ENCODE results near the gene NPS.

The NPS gene, protein sequence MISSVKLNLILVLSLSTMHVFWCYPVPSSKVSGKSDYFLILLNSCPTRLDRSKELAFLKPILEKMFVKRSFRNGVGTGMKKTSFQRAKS

DNA sequence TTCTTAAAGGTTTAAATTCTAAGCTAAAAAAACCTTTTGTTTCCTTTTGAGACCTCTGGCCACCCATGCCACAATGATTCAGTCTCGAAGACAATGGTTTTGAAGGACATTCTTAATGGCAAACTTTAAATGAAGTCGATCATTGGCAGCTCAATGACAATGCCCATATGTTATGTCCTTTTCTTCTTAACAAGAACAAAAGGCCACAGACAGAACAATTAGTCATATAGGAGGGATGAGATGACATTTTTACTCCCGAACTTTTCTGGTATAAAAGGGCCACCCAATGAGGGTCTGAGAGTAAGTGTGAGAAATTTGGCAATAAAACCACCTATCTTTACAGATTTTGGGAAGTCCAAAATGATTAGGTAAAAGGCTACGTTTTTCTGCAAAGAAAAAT is at the start of gene NPS:
NPS (plus strand) TSS at position 301 of the 400 bp plus-strand sequence; CDS start at position 361, 60 bp downstream.
- Mint-ChIP-seq H3K27me3 (peaks cover 0 to 1% of the 10 kb centered on the region in 2 donors), H3K4me3 (no peak within 1 kb of the TSS), H3K9me3 (peaks cover 7 to 11% of the 10 kb centered on the region in 2 donors), H3K27ac (no peak within 1 kb of the TSS), H3K36me3 (peaks cover 2 to 3% of the 10 kb centered on the region in 2 donors), H3K4me1 (no peaks in the 10 kb centered on the region)
- DNase-seq, result no peak
- ATAC-seq (replicated peaks), result no peak

DNA sequence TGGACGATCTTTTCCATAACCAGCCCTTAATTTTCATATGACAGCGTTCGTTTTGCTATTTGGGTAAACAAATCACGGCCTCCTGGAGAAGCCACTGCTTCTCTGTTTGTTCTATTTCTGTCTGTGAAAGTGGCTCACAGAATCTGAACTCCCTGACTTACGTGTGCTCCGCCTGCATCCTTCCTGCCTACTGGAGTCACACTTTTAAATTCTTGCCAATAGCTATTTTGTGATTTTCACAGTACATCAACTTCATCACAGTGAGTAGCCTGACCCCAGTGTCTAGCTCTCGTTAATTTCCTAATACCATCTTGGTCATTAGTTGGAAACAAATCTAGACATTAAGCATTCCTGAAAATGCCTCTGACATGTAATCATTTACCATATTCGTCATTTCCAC is 49.0 kb upstream of the NPS start:
- Mint-ChIP-seq H3K4me3 (no peak overlapping the region), H3K27ac (no peak overlapping the region), H3K36me3 (peaks cover 0 to 1% of the 10 kb centered on the region in 2 donors), H3K27me3 (peaks cover 0 to 5% of the 10 kb centered on the region in 2 donors), H3K4me1 (no peaks in the 10 kb centered on the region), H3K9me3 (peaks cover 0 to 4% of the 10 kb centered on the region in 2 donors)
- DNase-seq (no peak), ATAC-seq (replicated peaks) (no peak)

DNA sequence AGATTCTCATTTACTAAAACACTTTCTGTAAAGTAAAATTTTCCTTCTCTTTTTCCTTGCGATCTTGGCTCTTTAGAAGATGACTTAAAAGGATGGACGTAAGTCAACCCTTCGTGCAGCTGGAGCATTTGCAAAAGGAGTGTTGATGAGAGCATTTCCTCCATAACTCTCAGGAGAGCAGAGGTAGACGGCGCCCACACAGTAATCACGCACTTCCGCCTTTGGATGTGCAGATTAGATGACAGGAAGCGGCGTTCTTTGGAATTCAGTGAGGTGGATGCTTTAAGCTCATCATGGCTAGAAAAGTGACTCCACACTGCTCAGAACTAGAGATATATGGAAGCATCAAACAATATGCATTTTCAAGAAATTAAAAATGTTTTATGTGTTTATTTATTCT is 43.0 kb upstream of the NPS start:
- peaks cover 0 to 1% of the 10 kb centered on the region in 2 donors for H3K36me3 Mint-ChIP-seq
- no peak overlapping the region for H3K4me3 Mint-ChIP-seq
- peaks cover 0 to 4% of the 10 kb centered on the region in 2 donors for H3K27me3 Mint-ChIP-seq
- H3K4me1 Mint-ChIP-seq, result no peaks in the 10 kb centered on the region
- no peak overlapping the region for H3K27ac Mint-ChIP-seq
- ATAC-seq (replicated peaks), result no peak
- DNase-seq, result no peak
- no peaks in the 10 kb centered on the region for H3K9me3 Mint-ChIP-seq

DNA sequence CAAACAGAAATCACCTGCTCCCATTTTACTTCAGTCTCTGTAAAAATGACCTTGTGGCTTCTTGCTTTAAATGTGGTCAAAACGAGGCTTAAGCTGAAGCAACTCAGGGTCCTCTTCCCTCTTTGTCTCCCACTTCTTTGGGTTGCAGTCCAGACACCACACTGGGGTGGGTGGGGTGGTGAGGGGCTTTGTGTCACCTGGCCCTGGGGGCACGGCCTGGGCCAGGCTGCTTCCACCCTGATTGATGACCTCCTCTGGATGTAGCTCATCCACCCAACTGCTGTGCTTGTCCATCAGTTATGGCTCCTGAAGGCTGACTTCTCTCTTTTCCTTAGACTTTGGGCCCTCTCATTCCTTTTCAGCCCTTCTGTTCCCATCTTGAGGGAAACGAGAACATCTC is 26.8 kb upstream of the NPS start:
- no peak for ATAC-seq (replicated peaks)
- H3K27me3 Mint-ChIP-seq, result peaks cover 0 to 9% of the 10 kb centered on the region in 2 donors
- H3K9me3 Mint-ChIP-seq, result peaks cover 0 to 5% of the 10 kb centered on the region in 2 donors

DNA sequence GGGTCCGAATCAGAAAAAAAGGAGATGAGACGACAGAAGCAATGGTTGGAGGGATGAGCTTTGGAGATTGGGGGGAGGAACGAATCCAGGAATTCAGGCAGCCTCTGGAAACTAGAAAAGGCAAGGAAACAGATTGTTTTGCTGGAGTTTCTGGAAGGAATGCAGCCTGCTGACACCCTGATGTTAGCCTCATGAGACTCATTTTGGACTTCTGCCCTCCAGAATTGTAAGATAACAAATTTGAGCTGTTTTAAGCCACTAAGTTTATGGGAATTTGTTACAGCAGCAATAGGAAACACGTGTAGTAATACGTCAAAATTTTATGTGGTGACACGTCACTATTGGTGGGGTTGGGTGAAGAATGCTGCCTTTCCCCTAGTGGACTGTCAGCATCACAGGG is 25.6 kb upstream of the NPS start:
- H3K9me3 Mint-ChIP-seq, result peaks cover 0 to 5% of the 10 kb centered on the region in 2 donors
- H3K36me3 Mint-ChIP-seq, result no peaks in the 10 kb centered on the region
- no peaks in the 10 kb centered on the region for H3K4me1 Mint-ChIP-seq
- DNase-seq (no peak), ATAC-seq (replicated peaks) (no peak)
- no peak overlapping the region for H3K4me3 Mint-ChIP-seq
- peaks cover 0 to 9% of the 10 kb centered on the region in 2 donors for H3K27me3 Mint-ChIP-seq
- H3K27ac Mint-ChIP-seq, result no peak overlapping the region

More for the DNA sequence above, 26.8 kb upstream of the NPS start:
- no peaks in the 10 kb centered on the region for H3K4me1 Mint-ChIP-seq
- no peaks in the 10 kb centered on the region for H3K36me3 Mint-ChIP-seq
- no peak overlapping the region for H3K4me3 Mint-ChIP-seq
- no peak overlapping the region for H3K27ac Mint-ChIP-seq
- DNase-seq, result no peak

DNA sequence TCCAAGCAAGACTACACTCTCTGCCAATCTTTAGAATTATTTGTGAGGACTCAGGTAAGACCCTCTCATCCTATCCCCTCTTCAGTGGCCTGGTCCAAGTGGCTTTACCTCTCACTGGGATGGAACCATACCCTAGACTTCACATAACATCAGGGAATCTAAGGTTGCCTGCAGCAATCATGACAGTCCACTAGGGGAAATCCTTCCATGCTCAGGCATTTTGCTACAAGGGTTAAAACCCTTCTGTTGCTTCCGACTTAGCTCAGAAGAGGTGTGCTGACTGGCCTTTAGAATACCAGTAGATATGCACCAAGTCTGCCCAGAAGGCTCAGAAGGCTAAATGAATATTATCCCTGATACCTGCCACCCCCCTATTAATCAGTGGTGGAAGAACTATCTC is 24.9 kb upstream of the NPS start:
- H3K4me3 Mint-ChIP-seq, result no peak overlapping the region
- peaks cover 0 to 5% of the 10 kb centered on the region in 2 donors for H3K9me3 Mint-ChIP-seq
- H3K27me3 Mint-ChIP-seq, result peaks cover 0 to 9% of the 10 kb centered on the region in 2 donors
- ATAC-seq (replicated peaks), result no peak
- no peaks in the 10 kb centered on the region for H3K36me3 Mint-ChIP-seq
- no peak for DNase-seq
- H3K27ac Mint-ChIP-seq, result no peak overlapping the region
- no peaks in the 10 kb centered on the region for H3K4me1 Mint-ChIP-seq

DNA sequence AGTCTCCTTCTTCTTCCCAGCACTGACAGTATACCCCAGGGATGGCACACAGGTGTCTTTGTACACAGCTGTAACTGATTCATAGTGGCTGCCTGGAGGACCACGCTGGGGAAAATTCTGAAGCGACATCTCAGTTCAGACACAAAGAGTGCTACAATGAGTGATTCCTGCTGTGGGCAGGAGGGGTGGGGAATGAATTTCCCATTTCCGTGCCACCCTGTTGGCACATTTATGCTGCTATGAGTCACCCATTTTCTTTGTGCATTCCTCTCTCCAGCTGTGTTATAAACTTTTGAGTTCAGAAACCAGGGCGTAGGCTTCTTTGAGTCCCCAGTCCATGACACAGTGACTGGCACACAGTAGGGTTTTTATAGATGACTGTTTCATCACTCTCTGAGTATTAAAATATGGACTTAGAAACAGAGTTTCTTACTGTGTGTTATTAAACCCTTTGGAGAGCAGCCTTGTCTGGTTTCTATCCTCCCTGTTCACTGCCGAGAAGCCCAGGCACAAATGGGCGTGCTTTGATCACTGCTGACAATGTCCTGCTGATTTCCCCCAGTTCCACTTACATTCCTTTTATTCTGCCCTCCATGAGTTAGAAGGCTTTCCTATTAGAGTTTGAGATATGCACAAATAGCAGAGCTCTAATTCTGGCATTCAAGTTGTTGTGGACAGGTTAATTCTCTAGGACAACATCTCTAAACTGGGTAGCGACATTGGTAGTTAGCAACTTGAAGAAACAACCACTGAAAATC is 24.0 kb upstream of the NPS start:
- ATAC-seq (replicated peaks), result no peak
- no peaks in the 10 kb centered on the region for H3K4me1 Mint-ChIP-seq
- H3K9me3 Mint-ChIP-seq, result peaks cover 0 to 5% of the 10 kb centered on the region in 2 donors
- H3K27me3 Mint-ChIP-seq, result peaks cover 0 to 9% of the 10 kb centered on the region in 2 donors
- H3K27ac Mint-ChIP-seq, result no peak overlapping the region
- DNase-seq, result no peak
- no peak overlapping the region for H3K4me3 Mint-ChIP-seq
- H3K36me3 Mint-ChIP-seq, result no peaks in the 10 kb centered on the region

DNA sequence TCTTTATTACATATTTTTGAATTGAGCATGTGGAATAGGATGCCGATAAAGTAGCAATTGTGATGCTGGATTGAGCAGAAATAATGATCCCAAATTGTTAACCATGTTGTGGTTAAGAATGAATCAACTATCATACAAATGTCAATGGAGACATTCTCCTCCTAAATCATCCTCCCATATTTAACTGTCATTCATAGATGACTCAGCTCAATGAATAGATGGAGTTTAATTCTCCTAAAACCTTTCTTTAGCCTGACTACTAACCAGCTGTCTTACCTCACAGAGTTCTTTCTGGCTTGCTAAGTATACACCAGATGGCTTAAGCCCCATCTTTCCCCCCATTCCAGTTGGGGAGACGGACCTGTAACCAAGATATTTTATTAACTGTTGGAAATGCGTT is 23.4 kb upstream of the NPS start:
- ATAC-seq (replicated peaks) (no peak), DNase-seq (no peak)
- peaks cover 0 to 9% of the 10 kb centered on the region in 2 donors for H3K27me3 Mint-ChIP-seq
- H3K4me1 Mint-ChIP-seq, result no peaks in the 10 kb centered on the region
- H3K27ac Mint-ChIP-seq, result no peak overlapping the region
- peaks cover 0 to 5% of the 10 kb centered on the region in 2 donors for H3K9me3 Mint-ChIP-seq
- H3K36me3 Mint-ChIP-seq, result no peaks in the 10 kb centered on the region
- H3K4me3 Mint-ChIP-seq, result no peak overlapping the region

DNA sequence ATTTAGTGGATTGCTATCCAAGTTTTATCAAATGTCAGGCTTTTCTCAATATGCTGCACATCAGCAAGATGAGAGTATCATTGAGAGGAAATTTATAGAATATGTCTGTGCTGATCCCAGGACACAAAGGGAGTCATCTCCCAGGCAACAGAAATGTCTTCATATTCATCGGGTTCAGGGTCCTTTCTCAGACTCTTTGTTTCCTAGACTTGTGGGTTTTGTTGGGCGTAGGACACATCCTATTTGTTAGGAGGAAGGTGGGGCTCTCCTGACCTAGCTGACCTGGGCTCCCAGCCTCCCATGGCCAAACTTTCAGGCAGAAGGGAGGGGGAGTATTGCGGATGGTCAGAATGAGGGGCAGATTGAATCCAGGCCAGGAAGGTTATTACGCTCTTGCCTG is 22.9 kb upstream of the NPS start:
- DNase-seq, result no peak
- Mint-ChIP-seq H3K4me1 (no peaks in the 10 kb centered on the region), H3K4me3 (no peak overlapping the region), H3K36me3 (no peaks in the 10 kb centered on the region), H3K27me3 (peaks cover 0 to 9% of the 10 kb centered on the region in 2 donors), H3K27ac (no peak overlapping the region), H3K9me3 (peaks cover 0 to 5% of the 10 kb centered on the region in 2 donors)
- no peak for ATAC-seq (replicated peaks)

DNA sequence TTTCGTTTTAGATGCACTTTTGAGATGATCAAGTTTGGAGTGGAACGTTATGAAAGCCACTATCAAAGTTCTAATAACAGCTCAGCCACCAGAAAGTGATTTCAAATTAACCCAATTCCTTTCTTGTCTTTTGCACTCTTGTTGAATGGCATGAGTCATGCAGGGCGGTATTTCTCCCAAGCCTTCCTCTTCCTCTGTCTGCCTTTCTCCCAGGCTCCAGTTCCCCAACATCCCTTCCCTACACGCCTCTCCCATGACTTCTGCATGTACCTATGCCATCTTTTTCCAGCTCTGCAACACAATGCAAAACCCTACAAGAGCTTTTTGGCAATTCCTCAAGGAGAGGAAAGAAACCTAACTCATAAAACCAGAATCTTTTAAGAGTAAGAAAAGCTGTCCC is 21.8 kb upstream of the NPS start:
- H3K27me3 Mint-ChIP-seq, result peaks cover 0 to 6% of the 10 kb centered on the region in 2 donors
- no peak overlapping the region for H3K27ac Mint-ChIP-seq
- H3K4me1 Mint-ChIP-seq, result no peaks in the 10 kb centered on the region
- H3K9me3 Mint-ChIP-seq, result peaks cover 0 to 4% of the 10 kb centered on the region in 2 donors
- DNase-seq, result no peak
- no peak overlapping the region for H3K4me3 Mint-ChIP-seq
- ATAC-seq (replicated peaks), result no peak
- no peaks in the 10 kb centered on the region for H3K36me3 Mint-ChIP-seq

DNA sequence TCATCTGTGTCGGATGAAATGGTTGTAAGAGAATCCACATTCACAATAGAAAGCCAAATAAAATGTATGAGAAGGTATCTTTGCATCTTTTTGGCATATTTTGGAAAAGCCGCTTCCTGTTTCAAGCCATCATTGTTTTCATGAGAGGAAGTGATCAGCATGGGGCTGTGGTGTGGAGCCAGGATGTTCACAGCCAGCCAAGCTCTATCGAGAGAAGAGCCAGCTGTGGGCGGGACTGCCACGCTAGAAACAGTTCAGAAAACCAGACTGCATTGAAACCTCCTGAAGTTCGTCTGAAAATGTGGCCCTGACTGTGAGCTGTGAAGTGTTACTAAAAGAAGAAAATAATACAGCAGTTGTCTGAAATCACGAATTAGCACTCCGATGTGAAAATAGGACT is 21.2 kb upstream of the NPS start:
- ATAC-seq (replicated peaks), result no peak
- Mint-ChIP-seq H3K4me3 (no peak overlapping the region), H3K36me3 (no peaks in the 10 kb centered on the region), H3K9me3 (peaks cover 0 to 1% of the 10 kb centered on the region in 2 donors), H3K4me1 (no peaks in the 10 kb centered on the region), H3K27me3 (peaks cover 0 to 6% of the 10 kb centered on the region in 2 donors), H3K27ac (no peak overlapping the region)
- no peak for DNase-seq

DNA sequence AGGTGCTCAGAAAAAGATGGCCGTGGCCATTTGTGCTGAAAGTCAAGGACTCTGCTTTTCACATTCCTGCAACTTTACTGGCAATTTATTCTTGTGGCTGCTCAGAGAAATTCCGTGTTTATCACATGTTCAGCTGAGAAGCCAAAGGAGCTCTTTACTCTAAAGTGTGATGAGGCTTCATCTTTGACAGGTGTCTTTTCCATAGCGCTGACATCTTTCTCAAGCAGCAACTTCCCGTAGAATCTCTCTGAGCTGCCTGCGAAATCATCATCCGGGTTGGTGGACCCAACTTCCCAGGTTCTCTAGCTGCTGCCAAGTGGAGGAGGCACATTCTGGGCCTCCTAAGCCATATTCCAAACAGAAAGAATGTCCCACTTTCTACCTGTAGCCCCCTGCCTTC is 16.9 kb upstream of the NPS start:
- Mint-ChIP-seq H3K4me3 (no peak overlapping the region), H3K27ac (no peak overlapping the region), H3K9me3 (peaks cover 0 to 2% of the 10 kb centered on the region in 2 donors), H3K27me3 (peaks cover 0 to 6% of the 10 kb centered on the region in 2 donors), H3K4me1 (no peaks in the 10 kb centered on the region), H3K36me3 (no peaks in the 10 kb centered on the region)
- DNase-seq (no peak), ATAC-seq (replicated peaks) (no peak)

DNA sequence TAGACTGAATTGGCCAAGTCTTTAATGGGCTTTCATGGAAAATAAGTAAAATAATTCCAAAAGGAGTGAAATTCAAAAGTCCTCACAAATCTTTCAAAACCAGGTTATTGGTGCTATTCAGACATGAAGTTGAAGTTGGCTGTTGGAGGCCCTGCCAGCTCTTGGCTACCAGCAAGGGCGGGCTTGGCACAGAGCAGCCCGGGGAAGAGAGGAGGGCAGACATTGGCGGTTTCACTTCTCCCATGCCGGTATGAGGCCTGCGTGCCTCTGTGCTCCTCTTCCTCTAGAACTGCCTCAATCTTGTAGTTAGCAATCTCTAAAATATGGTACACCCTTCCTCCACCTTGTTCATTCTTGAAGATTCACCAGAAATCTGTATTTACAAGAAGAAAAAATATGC is 16.4 kb upstream of the NPS start:
- ATAC-seq (replicated peaks), result no peak
- no peak overlapping the region for H3K4me3 Mint-ChIP-seq

DNA sequence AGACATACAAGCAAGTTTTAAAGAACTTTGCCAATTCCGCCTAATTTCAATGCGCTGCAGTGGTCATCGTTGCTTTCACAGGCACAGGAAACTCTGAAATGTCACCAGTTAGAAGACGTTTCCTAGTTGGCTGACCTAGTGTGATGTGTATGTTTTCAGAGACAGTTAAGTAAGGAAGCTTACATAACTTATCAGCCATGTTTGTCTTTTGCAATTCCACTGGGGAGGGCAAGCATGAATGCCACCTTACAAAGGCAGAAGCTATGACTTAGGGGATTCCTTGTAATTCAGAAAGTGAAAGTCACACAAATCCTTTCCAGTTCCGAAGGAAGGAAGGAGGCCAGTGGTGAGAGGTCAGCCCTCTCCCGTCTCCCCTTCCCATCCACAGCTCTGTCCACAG is 15.0 kb upstream of the NPS start:
- Mint-ChIP-seq H3K36me3 (no peaks in the 10 kb centered on the region), H3K27ac (no peak overlapping the region), H3K9me3 (peaks cover 0 to 2% of the 10 kb centered on the region in 2 donors), H3K4me1 (no peaks in the 10 kb centered on the region), H3K4me3 (no peak overlapping the region), H3K27me3 (peaks cover 0 to 6% of the 10 kb centered on the region in 2 donors)
- ATAC-seq (replicated peaks) (no peak), DNase-seq (no peak)

More for the DNA sequence above, 16.4 kb upstream of the NPS start:
- Mint-ChIP-seq H3K27me3 (peaks cover 0 to 6% of the 10 kb centered on the region in 2 donors), H3K27ac (no peak overlapping the region), H3K9me3 (peaks cover 0 to 2% of the 10 kb centered on the region in 2 donors), H3K4me1 (no peaks in the 10 kb centered on the region), H3K36me3 (no peaks in the 10 kb centered on the region)
- no peak for DNase-seq

DNA sequence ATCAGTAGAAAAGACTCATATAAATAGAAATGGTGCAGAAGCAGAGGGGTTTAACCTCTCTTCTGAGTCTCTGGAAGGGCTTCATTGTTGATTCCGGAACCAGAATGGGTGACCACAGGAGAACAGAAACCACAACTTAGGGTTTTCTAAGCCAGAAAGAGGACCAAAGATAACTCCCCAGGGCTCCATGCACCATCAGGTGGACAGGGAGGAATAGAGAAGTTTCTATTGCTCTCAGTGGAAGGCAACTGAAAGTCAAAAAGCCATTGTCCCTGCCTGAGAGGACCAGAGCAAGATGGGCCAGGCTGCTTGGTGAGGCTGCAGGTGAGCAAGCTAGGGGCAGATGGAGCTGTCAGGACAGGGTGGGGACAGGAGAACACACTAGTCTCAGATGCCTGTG is 14.6 kb upstream of the NPS start:
- H3K4me3 Mint-ChIP-seq, result no peak overlapping the region
- DNase-seq, result no peak
- H3K27me3 Mint-ChIP-seq, result peaks cover 0 to 6% of the 10 kb centered on the region in 2 donors
- H3K4me1 Mint-ChIP-seq, result no peaks in the 10 kb centered on the region
- ATAC-seq (replicated peaks), result no peak
- no peaks in the 10 kb centered on the region for H3K36me3 Mint-ChIP-seq
- H3K27ac Mint-ChIP-seq, result no peak overlapping the region
- H3K9me3 Mint-ChIP-seq, result peaks cover 0 to 2% of the 10 kb centered on the region in 2 donors
